ENCODE measurements around the gene CD93.

GRCh38 chr20:23125625-23126191 is 39.6 kb upstream of the CD93 start:
- TF ChIP-seq EP300 (IDR thresholded peaks at IDR 0.05; ENCODE audit: low read depth): no peak
- TF ChIP-seq POLR2A (IDR thresholded peaks at IDR 0.05): no peak
- TF ChIP-seq CTCF (IDR thresholded peaks at IDR 0.05): no peak
- TF ChIP-seq POLR2AphosphoS5 (IDR thresholded peaks at IDR 0.05): no peak

All from transverse colon (tissue), 4 donors.